Loucy (cell line): Measurements from ENCODE around the gene SNX5.

Experiments
- EZH2phosphoT487 ChIP-seq: fragments of 200-600 bp; IDR thresholded peaks from 2 replicates; pipeline ENCODE4 v1.6.1; 2018; ENCODE audit warnings: antibody characterized with exemption, mild to moderate bottlenecking, moderate library complexity, borderline replicate concordance
- TF ChIP-seq, protein P1 (sequence below): fragments of 200-600 bp; sonication (generic); conservative IDR thresholded peaks from 2 replicates; pipeline ENCODE4 v1.5.1; 2014; ENCODE audit warnings: mild to moderate bottlenecking, antibody characterized with exemption, low read length

DNA sequence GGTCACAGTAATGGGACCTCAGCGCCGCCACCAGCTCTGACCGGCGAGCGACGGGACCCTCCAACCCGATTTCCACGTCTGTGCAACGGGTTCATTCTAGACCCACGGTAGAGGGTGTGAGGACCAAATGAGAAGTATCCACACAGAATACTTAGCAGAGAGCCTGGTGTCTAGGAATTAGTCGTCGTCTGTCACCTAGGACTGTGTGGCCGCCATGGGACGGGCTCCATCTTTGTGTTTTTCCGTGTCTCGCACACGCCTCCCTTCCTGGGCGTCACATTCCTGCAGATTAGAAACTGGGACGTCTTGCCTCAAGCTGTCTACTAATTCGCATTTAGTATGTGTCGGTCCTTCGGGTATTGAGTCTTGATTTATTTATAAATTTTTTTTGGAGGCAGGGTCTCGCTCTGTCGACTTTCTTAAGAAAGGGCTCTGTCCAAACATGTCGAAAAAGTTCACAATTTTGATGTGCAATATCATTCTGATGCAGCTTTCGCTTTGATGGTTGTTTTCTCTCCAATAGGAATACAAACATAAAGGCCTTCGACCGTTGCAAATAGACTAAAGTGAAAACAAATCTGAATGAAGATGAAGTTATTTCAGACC is 787 bp upstream of the SNX5 start:
- TF ChIP-seq, protein P1, sequence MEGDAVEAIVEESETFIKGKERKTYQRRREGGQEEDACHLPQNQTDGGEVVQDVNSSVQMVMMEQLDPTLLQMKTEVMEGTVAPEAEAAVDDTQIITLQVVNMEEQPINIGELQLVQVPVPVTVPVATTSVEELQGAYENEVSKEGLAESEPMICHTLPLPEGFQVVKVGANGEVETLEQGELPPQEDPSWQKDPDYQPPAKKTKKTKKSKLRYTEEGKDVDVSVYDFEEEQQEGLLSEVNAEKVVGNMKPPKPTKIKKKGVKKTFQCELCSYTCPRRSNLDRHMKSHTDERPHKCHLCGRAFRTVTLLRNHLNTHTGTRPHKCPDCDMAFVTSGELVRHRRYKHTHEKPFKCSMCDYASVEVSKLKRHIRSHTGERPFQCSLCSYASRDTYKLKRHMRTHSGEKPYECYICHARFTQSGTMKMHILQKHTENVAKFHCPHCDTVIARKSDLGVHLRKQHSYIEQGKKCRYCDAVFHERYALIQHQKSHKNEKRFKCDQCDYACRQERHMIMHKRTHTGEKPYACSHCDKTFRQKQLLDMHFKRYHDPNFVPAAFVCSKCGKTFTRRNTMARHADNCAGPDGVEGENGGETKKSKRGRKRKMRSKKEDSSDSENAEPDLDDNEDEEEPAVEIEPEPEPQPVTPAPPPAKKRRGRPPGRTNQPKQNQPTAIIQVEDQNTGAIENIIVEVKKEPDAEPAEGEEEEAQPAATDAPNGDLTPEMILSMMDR, result no peak
- no peak for TF ChIP-seq EZH2phosphoT487
